Activated CD8-positive, alpha-beta memory T cell treated with anti-CD3 and anti-CD28 coated beads, Interleukin-2, amount 10 ng/mL, durations not matched to agents 7 days and 5 days (primary cell): ENCODE data around the gene SLC25A43. TPM values are rescaled to one million over a fixed set of nuclear protein-coding genes. Genes with fewer than 3 reads are reported as not detected.
"Not testable (repeated sequence)": the region's sequence is repeated elsewhere in the genome, so short reads cannot be mapped to it uniquely, and the experiment has no call there.

Source experiments
- ATAC-seq: fragments of 150-1000 bp; cut with Tn5 transposase; one replicate; pipeline ENCODE4 v1.10.0; 2021; ENCODE audit warnings: moderate library complexity
- CTCF ChIA-PET: fragments of 350-600 bp; sonication (Branson Sonifier 250); formaldehyde crosslinking; loops from one replicate; lab custom pipeline; 2021; ENCODE audit warnings: antibody characterized with exemption; lab: Charles Lee
- DNase-seq: peaks from one replicate; pipeline ENCODE4 v3.0.0-alpha.2; 2020
- H3K27ac Mint-ChIP-seq: one replicate; pipeline ENCODE4 v1.8.0; 2021; ENCODE audit warnings: mild to moderate bottlenecking, mixed read lengths
- H3K27me3 Mint-ChIP-seq: one replicate; pipeline ENCODE4 v1.8.0; 2021; ENCODE audit warnings: mixed read lengths
- H3K36me3 Mint-ChIP-seq: one replicate; pipeline ENCODE4 v1.8.0; 2021; ENCODE audit warnings: mild to moderate bottlenecking, mixed read lengths
- H3K4me1 Mint-ChIP-seq: one replicate; pipeline ENCODE4 v1.8.0; 2021; ENCODE audit warnings: mixed read lengths
- H3K4me3 Mint-ChIP-seq: one replicate; pipeline ENCODE4 v1.8.0; 2021; ENCODE audit warnings: mild to moderate bottlenecking, moderate library complexity, mixed read lengths
- H3K9me3 Mint-ChIP-seq: one replicate; pipeline ENCODE4 v1.8.0; 2022; ENCODE audit warnings: low read depth, mixed read lengths
- total RNA-seq, 2 experiments: library from RNA; stranded (reverse); gene quantifications; one replicate each; pipeline ENCODE4 v1.2.3, GENCODE V29; 2021

SLC25A43 gene
- total RNA-seq, 2 experiments from 2014 or later = 8.0 to 8.9 TPM

DNA sequence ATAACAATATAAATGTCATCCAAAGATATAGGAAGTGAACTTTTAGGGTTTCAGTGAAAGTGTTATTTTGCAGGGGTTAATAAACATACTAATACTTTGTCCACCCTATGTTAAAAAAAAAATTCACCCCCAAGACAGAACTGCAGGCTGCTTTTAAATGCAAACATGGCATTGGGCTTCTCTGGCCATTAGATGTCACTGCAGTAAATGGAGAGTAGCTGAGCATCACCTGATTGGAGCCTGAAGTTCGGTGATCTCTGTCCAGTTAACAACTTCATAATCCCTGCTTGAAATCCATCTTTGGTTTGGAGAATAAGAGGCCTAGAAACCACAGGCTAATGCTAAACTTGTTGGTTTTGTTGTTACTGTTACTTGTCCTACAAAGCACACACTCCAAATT, 18.7 kb downstream of the SLC25A43 start:
- DNase-seq (no peak), ATAC-seq (no peak)
- no peaks in the 10 kb centered on the region for H3K27me3 Mint-ChIP-seq
- no peaks in the 10 kb centered on the region for H3K9me3 Mint-ChIP-seq
- no peaks in the 10 kb centered on the region for H3K4me1 Mint-ChIP-seq
- H3K27ac Mint-ChIP-seq = no peak overlapping the region
- CTCF ChIA-PET = interaction anchor here (1.4 kb wide), 1 partner anchor 9 kb away, joined by 4 read pairs; no protein-coding TSS in a partner anchor
- no peak overlapping the region for H3K4me3 Mint-ChIP-seq
- no peaks in the 10 kb centered on the region for H3K36me3 Mint-ChIP-seq

DNA sequence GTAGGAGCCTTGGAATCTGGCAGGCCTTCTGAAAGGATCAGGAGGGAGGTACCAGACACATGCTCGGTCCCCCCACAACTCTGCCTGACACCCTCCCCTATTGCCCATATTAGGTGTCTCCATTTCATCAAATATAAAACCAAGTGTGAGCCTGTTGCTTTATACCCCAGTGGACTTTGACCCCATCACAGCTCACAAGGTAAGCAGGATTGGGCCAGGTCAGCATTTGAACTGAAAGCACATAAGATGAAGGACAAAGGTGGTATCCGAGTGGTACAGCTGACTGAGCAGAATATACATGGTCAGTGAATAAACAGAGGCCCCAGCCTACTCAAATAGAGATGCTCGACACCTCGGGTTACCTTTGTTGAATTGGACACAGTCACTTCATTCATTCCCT, 20.0 kb downstream of the SLC25A43 start:
- no peak overlapping the region for H3K4me3 Mint-ChIP-seq
- H3K36me3 Mint-ChIP-seq = no peaks in the 10 kb centered on the region
- CTCF ChIA-PET = no interaction called here
- no peaks in the 10 kb centered on the region for H3K27me3 Mint-ChIP-seq
- H3K27ac Mint-ChIP-seq = no peak overlapping the region
- H3K4me1 Mint-ChIP-seq = no peaks in the 10 kb centered on the region
- no peaks in the 10 kb centered on the region for H3K9me3 Mint-ChIP-seq
- no peak for ATAC-seq
- no peak for DNase-seq

DNA sequence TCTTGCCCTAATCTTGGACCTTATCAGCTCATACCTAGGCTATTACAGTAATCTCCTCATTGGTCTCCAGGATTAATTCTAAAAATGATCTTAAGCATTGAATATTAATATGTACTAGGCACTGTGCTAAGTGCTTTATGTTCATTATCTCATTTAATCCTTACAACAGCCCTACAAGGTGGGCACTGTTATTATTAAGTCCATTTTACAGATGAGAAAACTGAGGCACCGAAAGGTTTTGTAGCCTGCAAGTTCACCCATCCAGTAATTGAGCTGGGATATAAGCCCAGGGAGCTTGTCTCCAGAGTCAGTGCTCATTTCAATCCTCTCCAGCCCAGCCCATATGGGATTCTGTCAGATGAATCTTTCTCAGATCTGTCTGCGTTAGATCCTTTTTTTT, 20.8 kb downstream of the SLC25A43 start:
- Mint-ChIP-seq H3K9me3 (no peaks in the 10 kb centered on the region), H3K27ac (no peak overlapping the region), H3K4me3 (no peak overlapping the region), H3K27me3 (no peaks in the 10 kb centered on the region), H3K4me1 (no peaks in the 10 kb centered on the region), H3K36me3 (no peaks in the 10 kb centered on the region)
- DNase-seq = no peak
- CTCF ChIA-PET = interaction anchor here (0.7 kb wide), 1 partner anchor 49 kb away, joined by 3 read pairs; no protein-coding TSS in a partner anchor
- ATAC-seq = no peak

DNA sequence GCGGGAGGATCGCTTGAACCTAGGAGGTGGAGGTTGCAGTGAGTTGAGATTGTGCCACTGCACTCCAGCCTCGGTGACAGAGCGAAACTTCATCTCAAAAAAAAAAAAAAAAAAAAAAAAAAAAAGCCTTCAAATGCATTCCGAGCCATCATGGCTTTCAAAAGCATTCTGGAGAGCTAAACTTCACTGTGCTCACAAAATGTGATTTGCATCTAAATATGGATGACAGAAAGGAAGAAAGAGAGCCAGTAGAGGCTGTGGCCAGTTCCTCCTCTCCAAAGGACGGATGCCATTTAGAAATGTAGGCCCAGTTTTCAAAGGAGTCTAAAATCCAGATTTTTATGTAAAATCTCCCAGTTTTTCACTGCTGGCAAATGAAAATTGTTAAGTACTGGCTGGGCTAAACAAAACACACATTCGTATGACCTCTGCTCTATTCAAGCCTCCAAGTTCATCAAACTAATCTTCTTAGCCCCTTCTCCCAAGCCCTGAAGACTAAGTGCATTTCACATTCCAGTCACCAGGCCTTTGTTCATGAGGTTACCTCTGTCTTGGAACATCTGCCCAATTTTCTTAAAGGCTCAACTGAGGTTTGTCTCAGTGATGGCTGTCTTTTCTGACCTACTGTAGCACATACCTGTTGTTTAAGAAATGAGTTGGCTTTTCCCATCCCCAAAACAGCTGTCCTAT, 22.0 kb downstream of the SLC25A43 start:
- no peaks in the 10 kb centered on the region for H3K9me3 Mint-ChIP-seq
- no peaks in the 10 kb centered on the region for H3K36me3 Mint-ChIP-seq
- no peak overlapping the region for H3K4me3 Mint-ChIP-seq
- no peaks in the 10 kb centered on the region for H3K27me3 Mint-ChIP-seq
- CTCF ChIA-PET = no interaction called here
- ATAC-seq (no peak), DNase-seq (no peak)
- H3K4me1 Mint-ChIP-seq = peaks cover under 1% of the 10 kb centered on the region
- H3K27ac Mint-ChIP-seq = no peak overlapping the region

DNA sequence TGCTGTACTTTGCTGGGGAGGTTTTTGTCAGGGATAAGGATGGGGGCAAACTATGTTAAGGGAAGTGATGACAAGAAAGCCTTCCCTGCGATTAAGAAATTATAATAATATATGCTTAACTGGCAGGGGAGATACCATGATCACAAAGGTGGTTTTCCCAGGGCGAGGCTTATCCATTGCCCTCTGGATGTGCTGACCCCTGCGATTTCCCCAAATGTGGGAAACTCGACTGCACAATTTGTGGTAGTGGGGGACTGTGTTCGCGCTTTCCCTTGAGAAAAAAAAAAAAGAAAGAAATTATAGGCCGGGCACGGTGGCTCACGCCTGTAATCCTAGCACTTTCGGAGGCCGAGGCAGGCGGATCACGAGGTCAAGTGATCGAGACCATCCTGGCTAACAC, 24.5 kb downstream of the SLC25A43 start:
- DNase-seq (no peak), ATAC-seq (no peak)
- no peak overlapping the region for H3K4me3 Mint-ChIP-seq
- CTCF ChIA-PET = no interaction called here
- H3K27ac Mint-ChIP-seq = no peak overlapping the region
- no peaks in the 10 kb centered on the region for H3K27me3 Mint-ChIP-seq
- no peaks in the 10 kb centered on the region for H3K9me3 Mint-ChIP-seq
- no peaks in the 10 kb centered on the region for H3K36me3 Mint-ChIP-seq
- peaks cover 14% of the 10 kb centered on the region for H3K4me1 Mint-ChIP-seq

DNA sequence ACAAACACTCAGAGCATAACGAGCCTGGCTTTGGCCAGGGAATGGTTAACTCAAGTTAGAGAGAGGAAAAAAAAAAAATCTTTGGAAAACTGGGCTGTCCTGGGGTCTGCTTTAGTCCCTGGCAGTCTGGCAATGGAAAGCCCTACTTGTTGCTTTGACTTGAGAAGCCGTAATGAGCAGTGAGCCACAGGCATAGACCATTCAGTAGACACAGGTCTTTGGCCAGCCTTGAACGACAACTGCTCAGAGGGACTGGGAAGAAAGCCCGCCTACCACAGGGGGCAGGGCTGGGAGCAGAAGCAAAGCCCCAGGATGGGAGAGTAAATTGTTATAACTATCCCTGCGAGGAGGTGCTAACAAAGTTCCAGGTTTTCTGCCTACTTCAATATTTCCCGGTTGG, 25.9 kb downstream of the SLC25A43 start:
- Mint-ChIP-seq H3K36me3 (no peaks in the 10 kb centered on the region), H3K27me3 (no peaks in the 10 kb centered on the region), H3K27ac (no peak overlapping the region), H3K9me3 (no peaks in the 10 kb centered on the region), H3K4me1 (peaks cover 14% of the 10 kb centered on the region), H3K4me3 (no peak overlapping the region)
- CTCF ChIA-PET = no interaction called here
- no peak for DNase-seq
- no peak for ATAC-seq

DNA sequence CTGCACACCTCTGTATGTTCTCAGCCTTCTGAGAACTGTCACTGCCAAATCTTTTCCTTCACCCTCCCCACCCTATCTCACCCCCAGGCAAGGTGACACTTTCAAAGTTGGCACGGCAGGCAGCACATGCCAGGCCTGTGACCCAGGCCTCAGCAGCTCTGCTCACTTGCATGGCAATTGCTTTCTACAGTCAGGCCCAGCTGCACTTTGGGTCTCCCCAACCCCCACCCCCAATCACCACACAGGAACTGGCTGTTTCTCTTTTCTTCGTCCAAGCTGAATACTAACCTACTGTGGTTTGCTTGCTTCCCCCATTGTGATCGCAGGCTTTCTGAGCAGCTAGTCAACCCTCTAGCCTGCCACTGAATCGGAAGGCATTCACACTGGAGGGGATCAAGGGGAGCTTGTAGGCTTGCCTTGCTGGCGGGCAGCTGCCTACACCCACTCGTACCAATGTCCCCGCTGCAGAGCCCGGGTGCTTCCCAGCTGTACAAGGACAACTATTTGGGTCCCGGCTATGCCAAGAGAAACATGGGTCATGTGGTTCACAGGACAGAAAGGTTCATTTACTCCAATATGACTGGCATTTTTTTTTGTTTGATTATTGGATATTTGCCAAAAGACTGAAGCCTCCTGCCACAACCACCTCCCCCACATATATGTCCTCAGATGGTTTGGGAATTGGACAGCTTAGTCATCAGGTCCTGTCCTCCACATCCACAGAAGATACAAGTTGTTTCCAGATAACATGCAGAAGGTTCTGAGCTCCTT, 28.1 kb downstream of the SLC25A43 start:
- Mint-ChIP-seq H3K27me3 (no peaks in the 10 kb centered on the region), H3K27ac (peak overlapping the region; percentile 74), H3K36me3 (no peaks in the 10 kb centered on the region), H3K9me3 (no peaks in the 10 kb centered on the region), H3K4me3 (no peak overlapping the region), H3K4me1 (peaks cover 14% of the 10 kb centered on the region)
- CTCF ChIA-PET = no interaction called here
- ATAC-seq (peak; percentile 66), DNase-seq (peak; percentile 41)

DNA sequence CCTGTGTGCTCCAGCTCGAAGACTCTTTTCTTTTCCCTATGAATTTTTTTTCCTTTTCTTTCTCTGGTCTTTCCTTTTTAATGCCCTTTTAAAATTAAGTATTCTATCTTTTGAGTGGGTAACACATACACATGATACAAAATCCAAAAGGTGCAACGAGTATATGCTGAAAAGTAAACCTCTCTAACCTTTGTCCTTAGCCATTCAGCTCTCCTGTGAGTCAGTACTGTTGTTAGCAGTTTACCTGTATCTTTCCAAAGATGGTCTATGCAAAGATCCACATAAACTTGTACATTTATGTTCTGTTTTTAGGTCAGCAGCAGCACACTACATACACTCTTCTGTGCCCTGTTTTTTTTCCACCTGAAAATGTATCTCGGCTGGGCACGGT, 28.7 kb downstream of the SLC25A43 start:
- ATAC-seq (no peak), DNase-seq (no peak)
- CTCF ChIA-PET = no interaction called here
- peak overlapping the region; percentile 74 for H3K27ac Mint-ChIP-seq
- H3K27me3 Mint-ChIP-seq = no peaks in the 10 kb centered on the region
- H3K4me3 Mint-ChIP-seq = no peak overlapping the region
- H3K36me3 Mint-ChIP-seq = no peaks in the 10 kb centered on the region
- H3K4me1 Mint-ChIP-seq = peaks cover 14% of the 10 kb centered on the region
- no peaks in the 10 kb centered on the region for H3K9me3 Mint-ChIP-seq

DNA sequence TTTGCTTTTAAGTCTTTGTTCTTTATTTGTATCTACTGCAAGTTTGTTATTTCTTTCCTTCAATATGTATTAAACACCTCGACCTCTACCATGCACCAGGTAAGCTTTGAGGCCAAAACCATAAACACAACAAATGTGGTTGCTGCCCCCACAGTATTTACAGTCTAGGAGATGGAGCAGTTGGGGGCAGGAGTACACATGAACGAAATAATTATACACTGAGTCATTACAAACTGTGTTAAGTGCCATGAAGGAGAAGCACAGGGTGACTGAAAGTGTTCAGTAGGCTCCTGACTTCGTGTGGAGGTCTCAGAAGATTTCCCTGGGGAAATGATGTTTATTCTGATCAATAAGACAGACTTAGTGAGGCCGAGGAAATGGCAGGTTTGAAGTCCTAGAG, 30.3 kb downstream of the SLC25A43 start:
- peaks cover 5% of the 10 kb centered on the region for H3K36me3 Mint-ChIP-seq
- no peaks in the 10 kb centered on the region for H3K9me3 Mint-ChIP-seq
- no peak for ATAC-seq
- DNase-seq = no peak
- no peak overlapping the region for H3K27ac Mint-ChIP-seq
- H3K4me1 Mint-ChIP-seq = peaks cover 14% of the 10 kb centered on the region
- H3K4me3 Mint-ChIP-seq = no peak overlapping the region
- no peaks in the 10 kb centered on the region for H3K27me3 Mint-ChIP-seq
- CTCF ChIA-PET = no interaction called here

DNA sequence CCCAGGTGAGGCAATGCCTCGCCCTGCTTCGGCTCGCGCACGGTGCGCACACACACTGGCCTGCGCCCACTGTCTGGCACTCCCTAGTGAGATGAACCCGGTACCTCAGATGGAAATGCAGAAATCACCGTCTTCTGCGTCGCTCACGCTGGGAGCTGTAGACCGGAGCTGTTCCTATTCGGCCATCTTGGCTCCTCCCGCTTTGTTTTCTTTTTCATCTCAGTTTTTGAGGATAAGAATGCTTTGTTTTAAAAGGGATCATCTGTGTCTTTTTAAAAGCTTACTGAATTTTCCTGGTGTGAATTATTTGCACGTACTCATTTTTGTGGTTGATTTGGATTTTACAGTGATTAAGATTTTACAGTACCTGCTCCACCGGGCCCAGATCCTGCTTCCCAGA, 42.2 kb downstream of the SLC25A43 start:
- H3K4me3 Mint-ChIP-seq, ATAC-seq, H3K27me3 Mint-ChIP-seq, H3K4me1 Mint-ChIP-seq, H3K36me3 Mint-ChIP-seq, H3K9me3 Mint-ChIP-seq, CTCF ChIA-PET, H3K27ac Mint-ChIP-seq, DNase-seq: not testable (repeated sequence)

DNA sequence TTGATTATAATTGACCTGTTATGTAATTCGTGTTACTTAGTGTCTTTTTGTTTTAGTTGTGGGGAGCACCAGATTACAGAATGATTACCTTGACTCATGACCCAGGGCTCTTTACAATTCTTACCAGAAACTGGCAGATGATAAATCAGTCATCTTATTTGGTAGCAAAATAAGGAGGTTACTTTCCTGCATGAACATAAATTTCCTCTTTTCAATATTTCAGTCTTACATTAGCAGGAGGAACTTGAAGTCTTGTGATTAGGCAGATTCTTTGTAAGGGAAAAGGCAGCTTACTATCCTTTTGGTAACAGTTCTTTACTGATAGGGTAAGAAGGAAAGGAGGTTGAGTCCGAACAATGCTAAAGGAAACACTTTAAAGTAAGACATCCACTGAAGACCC, 43.1 kb downstream of the SLC25A43 start:
- DNase-seq (no peak), ATAC-seq (no peak)
- CTCF ChIA-PET = no interaction called here
- Mint-ChIP-seq H3K9me3 (no peaks in the 10 kb centered on the region), H3K36me3 (no peaks in the 10 kb centered on the region), H3K27ac (no peak overlapping the region), H3K4me3 (no peak overlapping the region), H3K27me3 (no peaks in the 10 kb centered on the region), H3K4me1 (no peaks in the 10 kb centered on the region)

DNA sequence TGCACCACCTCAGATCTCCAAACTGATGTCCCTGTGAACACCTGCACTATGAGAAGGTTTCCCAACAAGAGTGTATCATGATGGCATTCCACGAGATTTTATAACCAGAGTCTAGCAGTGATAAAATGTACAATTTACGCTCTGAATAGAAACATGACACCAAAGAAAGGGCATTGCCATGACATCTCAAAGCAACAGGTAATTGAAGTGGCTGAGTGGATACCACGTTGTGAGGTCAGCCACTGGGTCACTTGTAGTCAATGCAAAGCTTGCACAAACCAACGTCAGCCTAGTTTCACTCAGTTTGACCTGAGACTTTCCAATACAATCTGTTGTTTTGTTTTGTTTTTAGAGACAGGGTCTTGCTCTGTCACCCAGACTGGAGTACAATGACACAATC, 54.1 kb downstream of the SLC25A43 start:
- Mint-ChIP-seq H3K9me3 (no peaks in the 10 kb centered on the region), H3K27ac (no peak overlapping the region), H3K36me3 (peaks cover 5% of the 10 kb centered on the region), H3K4me3 (no peak overlapping the region), H3K27me3 (no peaks in the 10 kb centered on the region), H3K4me1 (no peaks in the 10 kb centered on the region)
- ATAC-seq (no peak), DNase-seq (no peak)
- CTCF ChIA-PET = interaction anchor here (1.4 kb wide), 1 partner anchor 29 kb away, joined by 3 read pairs; no protein-coding TSS in a partner anchor

DNA sequence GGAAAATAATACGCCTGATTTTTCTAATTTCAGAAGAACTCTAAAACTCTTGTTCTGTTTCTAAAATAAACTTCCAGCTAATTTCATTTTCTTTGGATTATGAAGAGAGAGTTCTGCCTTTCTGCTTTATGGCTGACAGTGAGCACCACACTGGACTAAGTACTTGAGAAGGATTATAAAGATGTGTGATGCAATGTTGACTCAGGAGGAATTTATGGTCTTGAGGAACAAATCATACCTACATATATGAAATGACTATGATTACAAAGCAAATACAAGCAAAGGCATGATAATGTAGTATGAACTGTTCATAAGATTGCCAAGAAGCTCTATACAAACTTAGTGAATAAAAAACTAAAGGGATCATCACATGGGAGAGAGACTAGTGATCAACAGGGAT, 56.1 kb downstream of the SLC25A43 start:
- H3K36me3 Mint-ChIP-seq = peaks cover 6% of the 10 kb centered on the region
- CTCF ChIA-PET = no interaction called here
- no peak overlapping the region for H3K4me3 Mint-ChIP-seq
- ATAC-seq (no peak), DNase-seq (no peak)
- H3K4me1 Mint-ChIP-seq = no peaks in the 10 kb centered on the region
- no peaks in the 10 kb centered on the region for H3K27me3 Mint-ChIP-seq
- no peak overlapping the region for H3K27ac Mint-ChIP-seq
- H3K9me3 Mint-ChIP-seq = no peaks in the 10 kb centered on the region

DNA sequence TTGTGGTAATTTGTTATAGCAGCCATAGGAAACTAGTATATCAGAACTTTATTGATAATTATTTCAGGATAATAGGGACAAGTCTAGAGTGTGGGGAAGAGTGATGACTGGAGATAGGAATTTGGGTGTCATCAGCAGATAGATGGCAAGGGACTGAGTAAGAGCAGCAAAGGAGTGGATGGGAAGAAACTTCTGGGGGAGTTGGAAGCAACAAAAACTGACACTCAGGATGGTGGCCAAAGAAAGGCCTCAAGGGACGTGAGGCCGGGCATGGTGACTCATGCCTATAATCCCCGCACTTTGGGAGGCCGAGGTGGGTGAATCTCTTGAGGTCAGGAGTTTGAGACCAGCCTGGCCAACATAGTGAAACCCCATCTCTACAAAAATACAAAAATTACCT, 60.0 kb downstream of the SLC25A43 start:
- Mint-ChIP-seq H3K27ac (no peak overlapping the region), H3K9me3 (no peaks in the 10 kb centered on the region), H3K27me3 (no peaks in the 10 kb centered on the region), H3K4me3 (no peak overlapping the region), H3K4me1 (no peaks in the 10 kb centered on the region), H3K36me3 (peaks cover 6% of the 10 kb centered on the region)
- CTCF ChIA-PET = no interaction called here
- no peak for DNase-seq
- no peak for ATAC-seq
